T-cell (primary cell): ENCODE measurements around the gene FLT3LG. TPM values are rescaled to one million over a fixed set of nuclear protein-coding genes. Genes with fewer than 3 reads are reported as not detected.
"Not testable (repeated sequence)": the region's sequence is repeated elsewhere in the genome, so short reads cannot be mapped to it uniquely, and the experiment has no call there.

Source experiments
- ATAC-seq, 4 experiments: fragments of 200-7000 bp in 3 of 4; fragments of 150-1000 bp in 1 of 4; cut with Tn5 transposase; replicated peaks in 1 of 4; 1 replicate in 3 of 4; 2 replicates in 1 of 4; pipeline ENCODE4 v1.10.0; 2021; ENCODE audit warnings: moderate library complexity in 3 of 4, mild to moderate bottlenecking in 2 of 4, moderate number of reproducible peaks in 1 of 4
- CTCF ChIA-PET, 2 donors: fragments of 300-600 bp; sonication (Branson Sonifier 250); formaldehyde crosslinking; loops; one replicate each; lab custom pipeline; 2022; ENCODE audit warnings: antibody characterized with exemption in 2 of 2; lab: Charles Lee
- POLR2A ChIA-PET, 2 donors: fragments of 300-600 bp; sonication (Branson Sonifier 250); formaldehyde crosslinking; loops; one replicate each; lab custom pipeline; 2022; ENCODE audit warnings: antibody characterized with exemption in 2 of 2; lab: Charles Lee
- DNase-seq, 35 experiments: peaks; one replicate each; pipeline versions ENCODE4 v3.0.0 to v3.0.0-alpha.2; 2013 to 2023
- H3K27ac ChIP-seq: one replicate; pipeline ENCODE4 v1.5.1; 2013; ENCODE audit warnings: low read length
- H3K27me3 ChIP-seq, 2 experiments: replicated peaks in 1 of 2; 1 replicate in 1 of 2; 2 replicates in 1 of 2; pipeline versions ENCODE4 v1.6.1 to v1.7.0; 2013; ENCODE audit warnings: low read length in 1 of 2, mixed read lengths in 1 of 2; ENCODE audit not compliant: control insufficient read depth in 2 of 2, insufficient read depth in 2 of 2; ENCODE audit errors: extremely low read depth in 1 of 2
- H3K36me3 ChIP-seq, 2 donors: 1 replicate in 1 of 2; 2 replicates in 1 of 2; pipeline versions ENCODE4 v1.6.1 to v1.7.0; 2013; ENCODE audit warnings: low read length in 1 of 2; ENCODE audit not compliant: control insufficient read depth in 2 of 2, insufficient read depth in 1 of 2; ENCODE audit errors: extremely low read depth in 1 of 2
- H3K4me1 ChIP-seq, 2 experiments: 1 replicate in 1 of 2; 2 replicates in 1 of 2; pipeline versions ENCODE4 v1.6.1 to v1.7.0; 2013; ENCODE audit warnings: low read length in 2 of 2, mixed read lengths in 1 of 2; ENCODE audit not compliant: insufficient read depth in 2 of 2, control insufficient read depth in 1 of 2; ENCODE audit errors: extremely low read depth in 1 of 2
- H3K4me3 ChIP-seq, 2 donors: 1 replicate in 1 of 2; 2 replicates in 1 of 2; pipeline versions ENCODE4 v1.5.1 to v1.7.0; 2013; ENCODE audit warnings: mild to moderate bottlenecking in 2 of 2, low read length in 1 of 2, moderate library complexity in 1 of 2; ENCODE audit not compliant: control insufficient read depth in 1 of 2; ENCODE audit errors: extremely low read depth in 1 of 2
- H3K9me3 ChIP-seq: 2 replicates; pipeline ENCODE4 v1.7.0; 2013
- H3K27ac Mint-ChIP-seq, 2 donors: one replicate each; pipeline ENCODE4 v1.8.0; 2020 to 2021; ENCODE audit warnings: mild to moderate bottlenecking in 2 of 2, mixed read lengths in 2 of 2
- H3K27me3 Mint-ChIP-seq, 2 donors: one replicate each; pipeline ENCODE4 v1.8.0; 2021 to 2022; ENCODE audit warnings: mixed read lengths in 2 of 2
- H3K36me3 Mint-ChIP-seq: one replicate; pipeline ENCODE4 v1.8.0; 2021; ENCODE audit warnings: mixed read lengths
- H3K4me1 Mint-ChIP-seq, 3 donors: one replicate each; pipeline ENCODE4 v1.8.0; 2020 to 2022; ENCODE audit warnings: mixed read lengths in 3 of 3, mild to moderate bottlenecking in 1 of 3
- H3K4me3 Mint-ChIP-seq, 3 donors: one replicate each; pipeline ENCODE4 v1.8.0; 2020 to 2022; ENCODE audit warnings: mild to moderate bottlenecking in 3 of 3, mixed read lengths in 3 of 3, moderate library complexity in 3 of 3
- H3K9me3 Mint-ChIP-seq, 3 donors: one replicate each; pipeline ENCODE4 v1.8.0; 2020 to 2022; ENCODE audit warnings: mixed read lengths in 3 of 3
- WGBS: methylation state at CpG from one replicate; pipeline ENCODE4 v1.1.5; 2013; ENCODE audit warnings: missing lambda C conversion rate; ENCODE audit not compliant: insufficient coverage; 5-methylcytosine and 5-hydroxymethylcytosine counted together
- total RNA-seq, 35 experiments: library from RNA in 6 of 35; stranded (reverse) in 6 of 35; fragments of 120-200 nt in 1 of 35; gene quantifications; one replicate each; pipeline versions ENCODE4 v1.2.1 to v1.2.4 and lab custom pipeline; 2013 to 2026

Gene FLT3LG
- total RNA-seq, 5 donors from 2014 or later (not counting 1 experiment from before 2014, with no cell fraction given) = 238 to 356 (median 260) TPM

DNA sequence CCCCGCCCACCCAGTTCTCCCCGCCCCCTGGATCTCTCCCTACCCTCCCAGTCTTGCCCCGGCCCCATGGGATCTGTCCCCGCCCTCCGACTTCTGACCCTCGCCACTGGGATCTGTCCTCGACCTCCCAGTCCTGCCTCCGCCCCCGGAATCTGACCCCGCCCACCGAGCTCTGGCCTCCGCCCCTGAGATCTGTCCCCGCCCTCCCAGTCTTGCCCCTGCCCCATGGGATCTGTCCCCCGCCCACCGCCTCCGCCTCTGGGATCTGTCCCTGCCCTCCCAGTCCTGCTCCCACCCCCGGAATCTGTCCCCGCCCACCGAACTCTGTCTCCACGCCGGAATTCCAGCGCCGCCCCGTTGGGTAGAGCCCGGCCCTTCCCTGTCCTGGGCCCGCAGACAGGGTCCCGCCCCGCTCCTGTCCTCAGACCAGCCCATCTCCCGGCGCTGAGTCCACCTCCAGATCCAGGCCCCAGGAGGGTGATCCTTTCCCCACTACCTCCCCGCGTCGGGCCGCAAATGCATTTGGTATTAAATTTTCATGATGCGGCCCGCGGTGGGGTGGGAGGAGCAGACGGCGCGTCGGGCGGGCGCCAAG is 31.1 kb upstream of the FLT3LG start:
- Mint-ChIP-seq H3K4me3 (peak overlapping the region; percentile 76 to 83 (median 80)), H3K27me3 (peaks cover 43 to 44% of the 10 kb centered on the region in 2 donors), H3K4me1 (peaks cover 26 to 40% (median 38%) of the 10 kb centered on the region in 3 donors), H3K27ac (peak overlapping the region in 1 of 2 donors; percentile 88), H3K9me3 (no peaks in the 10 kb centered on the region), H3K36me3 (peaks cover 3% of the 10 kb centered on the region)
- CTCF ChIA-PET = interaction anchor here (0.5 to 1.0 kb wide), 5 partner anchors 51 to 682 kb away, joined by 3 to 8 read pairs (median 4); no protein-coding TSS in a partner anchor
- H3K4me1 ChIP-seq = peaks cover 2 to 47% of the 10 kb centered on the region in 2 experiments
- H3K27ac ChIP-seq = no peak overlapping the region
- WGBS = 0% methylated on average over 30 of the region's 43 CpGs
- peaks cover 16 to 47% of the 10 kb centered on the region in 2 experiments for H3K27me3 ChIP-seq
- ATAC-seq (peak; percentile 21 to 34 (median 24)), DNase-seq (peak in 9 of 35 experiments; percentile 17 to 54 (median 32))
- peak overlapping the region; percentile 52 to 58 for H3K4me3 ChIP-seq
- POLR2A ChIA-PET = no interaction called here
- H3K36me3 ChIP-seq = peaks cover 7 to 15% of the 10 kb centered on the region in 2 donors
- no peaks in the 10 kb centered on the region for H3K9me3 ChIP-seq

DNA sequence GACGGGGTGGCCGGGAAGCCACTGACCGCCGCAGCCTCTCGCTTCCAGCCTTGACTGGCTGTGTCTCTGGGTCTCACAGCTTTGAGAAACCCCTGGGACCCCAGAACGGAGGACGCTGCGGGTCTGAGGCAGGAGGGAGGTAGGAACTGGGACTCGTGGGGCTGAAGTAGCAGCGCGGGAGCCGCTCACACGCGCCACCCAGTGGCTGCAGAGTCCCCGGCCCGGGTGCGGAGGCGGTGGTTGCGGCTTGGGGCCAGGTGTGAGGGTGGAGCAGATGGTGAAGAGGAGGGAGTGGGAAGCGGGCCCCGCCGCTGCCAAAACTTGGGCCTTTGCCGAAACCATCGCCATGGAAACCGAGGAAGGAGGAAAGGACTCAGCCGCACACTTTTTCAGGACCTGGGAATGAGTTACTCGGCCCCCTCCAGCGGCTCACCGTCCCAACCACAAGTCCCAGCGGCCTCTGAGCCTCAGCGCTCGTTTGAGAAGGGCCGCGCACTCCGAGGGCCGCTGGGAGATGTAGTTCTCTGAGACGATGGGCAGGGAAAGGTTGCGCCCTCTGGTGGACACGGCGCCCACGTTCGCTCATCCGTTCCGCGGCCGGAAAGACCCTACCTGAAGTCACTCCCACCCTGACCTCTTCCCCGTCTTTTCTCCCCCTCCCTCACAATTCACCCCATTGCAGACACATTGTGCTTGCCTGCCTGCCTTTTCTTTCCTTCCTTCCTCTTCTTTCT is 30.5 kb upstream of the FLT3LG start:
- Mint-ChIP-seq H3K9me3 (no peaks in the 10 kb centered on the region), H3K4me1 (peaks cover 31 to 42% (median 39%) of the 10 kb centered on the region in 3 donors), H3K36me3 (peaks cover 8% of the 10 kb centered on the region), H3K27ac (peak overlapping the region; percentile 66 to 88), H3K4me3 (peak overlapping the region; percentile 76 to 83 (median 80)), H3K27me3 (peaks cover 36 to 37% of the 10 kb centered on the region in 2 donors)
- DNase-seq = peak; percentile 83 to 97 (median 91)
- peaks cover 15 to 40% of the 10 kb centered on the region in 2 experiments for H3K27me3 ChIP-seq
- ChIA-PET CTCF (interaction anchor here (0.5 to 1.0 kb wide), 8 partner anchors 32 to 683 kb away, joined by 3 to 8 read pairs (median 4); no protein-coding TSS in a partner anchor), POLR2A (interaction anchor here in 1 of 2 donors (0.6 kb wide), 1 partner anchor 37 kb away, joined by 3 read pairs; no protein-coding TSS in a partner anchor)
- H3K36me3 ChIP-seq = peaks cover 10 to 21% of the 10 kb centered on the region in 2 donors
- H3K4me3 ChIP-seq = peak overlapping the region; percentile 52 to 58
- peak; percentile 87 to 94 (median 90) for ATAC-seq
- H3K4me1 ChIP-seq = peaks cover 2 to 54% of the 10 kb centered on the region in 2 experiments
- WGBS = under 1% methylated on average over 33 of the region's 47 CpGs
- peak overlapping the region; percentile 55 for H3K27ac ChIP-seq
- H3K9me3 ChIP-seq = no peaks in the 10 kb centered on the region

DNA sequence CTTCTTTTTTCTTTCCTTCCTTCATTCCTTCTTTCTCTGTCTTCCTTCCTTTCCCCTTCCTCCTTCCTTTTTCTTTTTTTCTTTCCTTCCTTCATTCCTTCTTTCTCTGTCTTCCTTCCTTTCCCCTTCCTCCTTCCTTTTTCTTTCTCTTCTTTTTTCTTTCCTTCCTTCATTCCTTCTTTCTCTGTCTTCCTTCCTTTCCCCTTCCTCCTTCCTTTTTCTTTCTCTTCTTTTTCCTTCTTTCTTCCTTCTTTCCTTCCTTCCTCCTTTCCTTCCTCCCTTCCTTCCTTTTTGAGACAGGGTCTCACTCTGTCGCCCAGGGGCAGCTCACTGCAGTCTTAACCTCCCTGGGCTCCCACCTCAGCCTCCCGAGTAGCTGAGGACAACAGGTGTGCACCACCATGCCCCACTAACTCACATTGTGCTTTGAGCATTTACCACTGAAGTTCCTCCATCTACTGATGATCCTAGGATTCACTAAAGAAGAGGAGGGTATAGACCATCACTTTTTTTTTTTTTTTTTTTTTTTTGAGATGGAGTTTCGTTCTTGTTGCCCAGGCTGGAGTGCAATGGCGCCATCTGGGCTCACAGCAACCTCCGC is 29.8 kb upstream of the FLT3LG start:
- not testable (repeated sequence) for H3K9me3 Mint-ChIP-seq, H3K27ac ChIP-seq, H3K9me3 ChIP-seq, ATAC-seq, H3K4me3 ChIP-seq, DNase-seq
- peak overlapping the region; percentile 66 to 88 for H3K27ac Mint-ChIP-seq
- peaks cover 14% of the 10 kb centered on the region for H3K36me3 Mint-ChIP-seq
- peaks cover 8 to 35% of the 10 kb centered on the region in 2 experiments for H3K27me3 ChIP-seq
- CTCF ChIA-PET = interaction anchor here (0.6 to 0.7 kb wide), 4 partner anchors 31 to 229 kb away, joined by 3 to 7 read pairs (median 4); no protein-coding TSS in a partner anchor
- H3K4me1 ChIP-seq = peaks cover 2 to 55% of the 10 kb centered on the region in 2 experiments
- WGBS = no CpG with 5 or more reads among the region's 5 CpGs
- POLR2A ChIA-PET = interaction anchor here in 1 of 2 donors (0.6 kb wide), 1 partner anchor 36 kb away, joined by 3 read pairs; no protein-coding TSS in a partner anchor
- peaks cover 10 to 28% of the 10 kb centered on the region in 2 donors for H3K36me3 ChIP-seq
- H3K4me1 Mint-ChIP-seq = peaks cover 35 to 44% (median 43%) of the 10 kb centered on the region in 3 donors
- peak overlapping the region; percentile 76 to 83 (median 80) for H3K4me3 Mint-ChIP-seq
- H3K27me3 Mint-ChIP-seq = peaks cover 30 to 31% of the 10 kb centered on the region in 2 donors

DNA sequence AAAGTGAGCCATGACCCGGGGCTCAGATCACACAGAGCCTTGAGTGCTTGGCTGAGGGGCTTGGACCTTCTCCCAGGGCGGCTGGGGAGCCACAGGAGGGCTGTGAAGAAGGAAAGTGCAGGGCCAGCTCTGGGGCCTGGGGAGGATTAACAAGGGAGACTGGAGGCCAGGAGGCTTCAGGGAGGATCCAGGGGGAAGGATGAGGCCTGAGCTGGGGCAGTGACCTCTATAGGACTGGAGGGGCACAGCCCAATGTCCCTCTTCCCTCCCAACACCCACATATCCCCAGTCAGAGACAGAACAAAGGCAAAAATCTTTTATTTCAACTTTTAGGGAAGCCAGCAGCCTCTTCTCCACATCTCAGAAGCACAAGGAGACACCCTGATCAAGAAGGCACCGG is 28.0 kb upstream of the FLT3LG start:
- ATAC-seq (no peak), DNase-seq (no peak)
- ChIA-PET CTCF (no interaction called here), POLR2A (no interaction called here)
- Histone ChIP-seq H3K27ac (no peak overlapping the region), H3K4me3 (no peak overlapping the region), H3K27me3 (peaks cover 0 to 17% of the 10 kb centered on the region in 2 experiments), H3K4me1 (peaks cover 6 to 59% of the 10 kb centered on the region in 2 experiments), H3K36me3 (peaks cover 12 to 37% of the 10 kb centered on the region in 2 donors), H3K9me3 (no peaks in the 10 kb centered on the region)
- WGBS = 69% methylated on average over 3 of the region's 3 CpGs
- Mint-ChIP-seq H3K36me3 (peaks cover 27% of the 10 kb centered on the region), H3K27ac (no peak overlapping the region), H3K27me3 (peaks cover 12 to 13% of the 10 kb centered on the region in 2 donors), H3K4me3 (no peak overlapping the region), H3K4me1 (peaks cover 41 to 51% (median 50%) of the 10 kb centered on the region in 3 donors), H3K9me3 (no peaks in the 10 kb centered on the region)

DNA sequence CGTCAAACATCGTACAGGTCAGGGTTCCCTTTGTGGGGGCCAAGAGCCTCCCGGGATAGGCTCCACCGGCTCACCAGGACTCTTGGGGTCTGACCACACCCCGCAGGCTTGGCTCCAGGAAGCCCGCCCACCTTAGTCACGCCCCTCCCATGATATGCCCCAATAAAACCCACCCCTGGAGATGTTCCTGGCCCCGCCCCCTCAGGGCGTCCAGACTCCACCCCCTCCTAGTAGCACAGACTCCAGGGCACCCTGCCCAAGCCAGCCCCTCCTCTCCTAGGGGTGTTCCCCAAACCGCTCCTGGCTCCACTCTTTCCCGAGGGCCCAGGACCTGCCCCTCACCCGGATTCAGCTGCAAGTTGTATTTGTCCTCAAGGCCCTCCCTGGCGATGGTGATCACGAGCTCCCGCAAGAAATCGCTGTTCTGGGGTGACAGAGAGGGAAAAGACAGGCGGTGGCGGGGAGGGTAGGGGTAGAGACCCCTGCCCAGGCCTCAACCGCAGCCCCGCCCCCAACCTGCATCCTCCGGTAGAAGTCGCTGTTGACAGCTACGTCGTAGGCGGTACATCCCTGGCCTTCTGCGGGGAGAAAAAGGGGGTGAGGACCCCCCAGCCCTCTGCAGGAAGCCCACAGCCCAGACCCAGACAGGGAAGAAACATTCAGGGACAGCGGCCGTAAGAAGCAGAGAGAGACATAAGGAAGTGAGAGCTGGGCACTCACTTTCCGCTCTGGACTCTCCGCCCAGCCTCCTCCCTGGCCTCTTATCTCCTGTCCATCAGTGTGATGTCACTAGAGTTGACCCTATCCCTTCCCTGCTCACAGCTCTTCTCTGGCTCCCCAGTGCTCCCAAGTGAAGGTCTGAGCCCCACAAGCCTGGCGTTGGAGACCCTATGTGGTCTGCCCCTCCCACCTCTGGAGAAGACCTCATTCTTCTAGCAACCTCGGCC is 26.3 kb upstream of the FLT3LG start:
- Histone ChIP-seq H3K4me1 (peaks cover 6 to 59% of the 10 kb centered on the region in 2 experiments), H3K9me3 (no peaks in the 10 kb centered on the region), H3K27me3 (peaks cover 0 to under 1% of the 10 kb centered on the region in 2 experiments), H3K4me3 (no peak overlapping the region), H3K36me3 (peaks cover 12 to 37% of the 10 kb centered on the region in 2 donors), H3K27ac (no peak overlapping the region)
- Mint-ChIP-seq H3K27me3 (no peaks in the 10 kb centered on the region), H3K36me3 (peaks cover 31% of the 10 kb centered on the region), H3K9me3 (no peaks in the 10 kb centered on the region), H3K4me3 (no peak overlapping the region), H3K27ac (peak overlapping the region; percentile 43 to 55), H3K4me1 (peaks cover 42 to 52% (median 49%) of the 10 kb centered on the region in 3 donors)
- CTCF ChIA-PET = no interaction called here
- 93% methylated on average over 25 of the region's 32 CpGs for WGBS
- ATAC-seq = no peak
- DNase-seq = no peak
- POLR2A ChIA-PET = no interaction called here
